IPS-NIHi7 (cell line): ENCODE data around the gene CD80.
"Not testable (repeated sequence)": the region's sequence is repeated elsewhere in the genome, so short reads cannot be mapped to it uniquely, and the experiment has no call there.

Source experiments
- DNase-seq: peaks from one replicate; pipeline ENCODE4 v3.0.0; 2012; ENCODE audit warnings: mixed read lengths; ENCODE audit errors: extremely low spot score

Gene CD80, protein sequence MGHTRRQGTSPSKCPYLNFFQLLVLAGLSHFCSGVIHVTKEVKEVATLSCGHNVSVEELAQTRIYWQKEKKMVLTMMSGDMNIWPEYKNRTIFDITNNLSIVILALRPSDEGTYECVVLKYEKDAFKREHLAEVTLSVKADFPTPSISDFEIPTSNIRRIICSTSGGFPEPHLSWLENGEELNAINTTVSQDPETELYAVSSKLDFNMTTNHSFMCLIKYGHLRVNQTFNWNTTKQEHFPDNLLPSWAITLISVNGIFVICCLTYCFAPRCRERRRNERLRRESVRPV

DNA sequence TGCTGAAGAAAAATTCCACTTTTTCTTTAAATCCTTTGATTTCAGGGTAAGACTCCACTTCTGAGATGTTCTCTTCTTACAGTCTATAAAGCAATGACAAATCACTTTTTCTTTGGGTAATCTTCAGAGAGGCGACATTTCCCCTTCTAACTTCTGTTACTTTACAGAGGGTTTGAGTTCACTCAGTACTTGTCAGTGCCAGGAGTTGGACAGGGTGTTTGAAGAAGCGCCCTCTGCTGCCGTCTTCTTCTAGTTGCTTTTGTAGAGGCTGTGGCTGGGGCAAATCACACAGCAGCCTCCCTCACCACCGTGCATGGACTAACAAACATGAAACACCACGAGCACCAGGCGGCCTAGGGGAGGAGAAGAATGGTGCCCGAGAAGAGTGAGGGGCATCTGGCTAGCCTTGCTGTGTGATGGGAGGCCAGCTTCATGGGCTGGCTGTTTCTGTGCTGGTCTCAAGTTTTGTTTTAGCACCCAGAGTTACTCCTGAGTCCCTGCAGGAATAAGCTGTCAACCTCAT lies at the start of gene CD80:
CD80 (minus strand) TSS at position 174 of the 523 bp plus-strand sequence. CDS start 1,886 bp downstream, outside the sequence.
- DNase-seq = peak; percentile 76

DNA sequence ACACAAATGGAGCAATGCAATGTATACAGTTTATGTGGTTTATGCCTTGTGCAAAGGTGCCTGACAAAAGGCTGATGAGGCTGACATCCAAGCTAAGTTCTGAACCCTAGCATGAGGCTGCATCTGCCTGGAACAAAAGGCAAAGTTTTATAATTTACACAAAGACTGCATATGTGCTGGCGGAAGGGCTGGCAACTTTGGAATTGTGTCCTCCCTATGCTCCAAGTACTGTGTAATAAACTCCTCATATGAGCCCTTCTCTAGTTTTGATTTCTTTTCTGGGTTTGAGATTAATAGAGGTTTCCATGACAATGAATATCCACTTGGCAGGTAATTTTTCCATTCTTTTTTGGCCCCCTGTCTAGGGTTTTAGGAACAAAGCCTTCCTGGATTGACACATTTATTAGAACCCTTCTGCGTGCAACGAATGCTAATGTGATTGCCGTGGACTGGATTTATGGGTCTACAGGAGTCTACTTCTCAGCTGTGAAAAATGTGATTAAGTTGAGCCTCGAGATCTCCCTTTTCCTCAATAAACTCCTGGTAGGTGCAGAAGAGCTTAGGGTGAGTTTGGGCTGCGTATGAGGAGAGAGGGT lies 49.1 kb upstream of the CD80 start:
- no peak for DNase-seq

DNA sequence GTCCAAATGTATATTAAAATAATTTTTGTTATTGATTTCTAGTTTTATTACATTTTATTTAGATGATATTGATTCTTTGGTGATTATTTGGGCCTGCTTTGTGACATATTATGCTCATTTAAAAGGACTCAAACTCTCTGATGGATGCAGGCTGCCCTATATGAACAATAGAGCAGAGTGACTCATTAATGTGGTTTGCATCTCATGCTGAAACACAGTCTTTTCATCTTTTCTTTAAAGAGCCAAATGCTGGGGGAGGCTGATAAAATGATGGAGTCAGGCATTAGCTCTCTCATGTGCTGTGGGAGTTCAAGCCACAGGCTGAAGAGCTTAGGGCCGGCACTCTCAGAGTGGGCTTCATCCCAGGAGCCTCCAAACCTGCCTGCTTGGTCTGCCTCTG lies 45.5 kb upstream of the CD80 start:
- no peak for DNase-seq

DNA sequence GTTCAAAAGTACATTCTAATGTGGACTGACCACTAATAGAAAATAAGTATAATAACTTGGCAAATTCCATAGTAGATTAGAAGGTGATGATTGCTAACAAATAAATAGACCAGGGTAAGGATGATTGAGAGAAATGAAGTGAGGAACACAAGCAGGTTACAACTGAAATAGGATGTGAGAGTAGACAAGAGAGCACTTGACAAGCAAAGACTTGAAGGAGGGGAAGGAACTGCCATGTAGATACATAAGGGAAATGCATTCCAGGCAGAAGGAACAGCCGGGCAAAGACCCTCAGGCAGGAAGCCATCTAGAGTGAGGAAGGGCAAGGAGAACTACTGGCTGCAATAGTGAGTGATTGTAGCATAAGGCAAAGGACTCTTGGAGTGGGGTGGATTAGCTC lies 43.3 kb upstream of the CD80 start:
- DNase-seq = no peak

DNA sequence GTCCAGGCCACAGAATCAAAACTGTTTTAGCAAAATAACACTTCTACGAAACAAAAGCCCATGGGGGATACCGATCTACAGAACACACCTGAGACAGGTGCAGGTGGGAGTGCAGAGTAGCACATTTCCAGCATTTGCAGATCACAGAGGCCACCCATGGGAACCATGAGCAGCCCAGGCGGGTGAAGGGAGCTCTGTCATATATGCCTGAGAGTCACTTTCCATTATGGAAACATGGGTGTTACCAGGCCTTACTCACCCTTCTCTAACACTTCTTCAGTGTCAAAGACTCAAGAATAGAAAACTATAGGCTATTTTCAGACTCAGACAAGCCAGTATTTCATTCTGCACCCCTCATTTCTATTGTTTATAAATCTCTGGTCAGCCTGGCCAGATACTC lies 41.7 kb upstream of the CD80 start:
- no peak for DNase-seq

DNA sequence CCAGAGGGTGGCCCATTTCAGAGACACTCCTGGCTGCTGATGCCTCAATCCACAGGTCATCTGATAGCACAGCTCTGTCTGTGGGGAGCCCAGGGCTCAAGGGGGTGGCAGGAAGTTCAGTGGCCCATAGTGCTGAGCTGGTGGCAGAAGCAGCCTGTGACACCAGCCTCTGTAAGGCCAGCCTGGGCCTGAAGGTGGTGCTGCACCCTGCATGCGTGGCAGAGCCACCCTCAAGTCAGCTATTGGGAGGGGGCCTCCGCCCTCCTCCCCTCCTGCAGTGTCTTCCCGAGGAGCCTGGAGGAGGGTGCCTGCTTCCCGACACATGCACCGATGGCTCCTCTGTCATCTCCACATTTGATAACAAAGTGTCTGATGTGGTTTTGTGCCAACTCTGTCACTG lies 41.3 kb upstream of the CD80 start:
- peak; percentile 82 for DNase-seq

DNA sequence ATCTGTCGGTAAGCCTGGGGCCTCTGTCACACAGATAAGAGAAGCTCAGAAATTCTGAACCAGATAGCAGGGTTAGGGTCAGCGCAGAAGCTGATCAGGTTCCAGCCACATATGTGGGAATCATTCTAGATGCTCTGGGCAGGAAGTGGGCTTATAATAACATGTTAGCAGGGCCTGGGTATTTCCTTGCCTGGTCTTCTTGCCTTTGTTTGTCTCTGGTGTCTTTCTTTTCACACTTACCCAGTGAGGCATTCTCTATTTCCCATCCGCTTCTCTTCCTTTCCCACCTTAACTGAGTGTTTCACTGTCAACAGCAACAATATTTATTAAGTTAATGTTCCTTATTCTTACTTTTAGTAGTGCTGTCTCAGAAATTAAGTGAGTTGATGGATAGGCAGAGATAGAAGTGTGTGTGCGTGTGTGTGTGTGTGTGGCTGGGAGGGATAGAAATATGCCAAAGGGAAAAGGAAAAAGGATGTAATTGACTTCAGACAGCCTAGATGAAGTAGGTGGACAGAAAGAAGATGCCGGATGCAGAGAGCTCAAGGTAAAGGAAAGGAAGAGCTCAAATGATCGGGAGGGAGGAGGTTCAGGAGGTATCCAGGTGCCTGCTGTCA lies 40.3 kb upstream of the CD80 start:
- no peak for DNase-seq

DNA sequence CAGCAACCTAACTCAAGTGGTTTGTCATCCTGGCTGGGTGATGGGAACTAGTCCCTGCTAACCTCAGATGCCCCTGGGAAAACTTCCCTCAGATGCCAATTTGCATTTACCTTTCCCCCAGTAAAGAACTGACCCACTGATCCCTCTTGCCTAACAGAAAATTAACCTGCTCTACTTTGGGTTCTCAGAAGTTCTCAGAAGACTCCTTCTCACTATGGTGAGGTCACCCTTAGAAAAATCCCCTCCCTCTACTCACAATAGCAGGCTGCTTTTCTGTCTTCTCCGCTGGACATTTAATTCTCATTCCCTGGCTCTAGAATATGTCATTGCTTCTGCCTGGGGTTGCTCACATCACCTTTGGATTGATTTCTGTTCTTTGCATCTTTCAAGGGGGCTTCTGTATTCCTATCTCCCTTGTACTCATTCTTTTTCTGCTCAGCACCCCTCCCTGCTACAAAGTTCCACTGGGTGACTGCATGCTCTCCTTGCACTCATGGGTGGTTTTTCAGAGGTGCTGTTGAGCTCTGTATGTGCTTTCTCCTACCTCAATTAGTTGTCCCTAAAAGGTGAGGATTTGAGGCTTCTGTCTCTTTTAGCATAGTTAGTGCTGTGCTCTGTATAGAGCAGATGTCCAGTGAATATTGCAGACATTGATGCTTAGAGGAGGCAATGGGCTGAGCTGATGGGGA lies 39.1 kb upstream of the CD80 start:
- DNase-seq = no peak

DNA sequence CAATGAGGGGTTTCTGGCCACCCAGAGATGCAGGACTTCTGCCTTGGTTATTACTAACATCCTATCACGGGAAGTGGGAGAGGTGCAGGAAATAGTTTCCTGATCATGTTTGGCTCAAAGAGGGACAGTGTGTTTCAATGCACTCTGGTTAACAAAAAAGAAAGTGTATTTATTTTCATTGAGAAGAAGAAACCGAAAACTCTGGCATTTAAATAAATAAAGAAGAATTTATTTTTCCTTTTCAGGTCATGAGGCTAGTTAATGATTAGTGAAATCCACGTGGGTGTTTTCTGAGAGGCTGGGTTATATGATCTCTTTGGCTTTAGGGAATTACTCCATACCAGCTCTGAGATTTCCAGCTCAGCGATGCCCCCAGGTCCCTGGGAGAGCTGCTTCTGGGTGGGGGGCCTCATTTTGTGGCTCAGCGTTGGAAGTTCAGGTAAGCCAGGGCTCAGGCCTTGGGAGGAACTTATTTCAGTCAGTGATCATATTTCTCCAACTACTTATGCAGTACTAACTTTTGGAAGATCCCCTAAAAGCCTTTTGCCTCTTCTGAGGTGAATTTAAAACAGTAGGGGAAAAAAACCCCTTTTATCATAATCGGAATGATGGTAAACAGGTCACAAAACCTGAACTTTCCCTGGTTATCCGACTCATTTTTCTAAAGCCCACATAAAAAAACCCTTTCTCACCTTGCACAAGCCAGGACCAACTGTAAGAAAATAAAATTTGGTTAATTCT lies 38.3 kb upstream of the CD80 start, which contains the start of gene PLA1A:
PLA1A (plus strand) TSS at position 338 of the 741 bp plus-strand sequence; CDS start at position 367, 29 bp downstream.
- no peak for DNase-seq

DNA sequence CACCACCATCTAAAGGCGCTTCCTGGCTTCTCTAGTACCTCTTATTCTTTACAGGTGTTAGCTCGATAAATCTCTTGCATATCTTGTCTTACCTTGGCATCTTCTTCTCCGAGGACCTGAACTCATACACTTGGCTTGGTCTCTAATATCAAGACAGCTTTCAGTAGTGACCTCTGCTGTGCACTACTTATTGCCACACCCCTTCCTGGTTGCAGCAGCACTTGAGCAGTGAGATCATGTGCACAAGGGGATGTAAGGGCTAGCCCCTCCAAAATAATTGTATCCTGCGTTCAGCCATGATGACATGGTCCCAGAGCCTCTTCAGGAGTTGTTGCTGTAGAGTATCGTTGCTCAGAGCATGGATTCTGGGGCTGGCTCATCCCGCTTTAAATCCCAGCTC lies 37.0 kb upstream of the CD80 start:
- no peak for DNase-seq

DNA sequence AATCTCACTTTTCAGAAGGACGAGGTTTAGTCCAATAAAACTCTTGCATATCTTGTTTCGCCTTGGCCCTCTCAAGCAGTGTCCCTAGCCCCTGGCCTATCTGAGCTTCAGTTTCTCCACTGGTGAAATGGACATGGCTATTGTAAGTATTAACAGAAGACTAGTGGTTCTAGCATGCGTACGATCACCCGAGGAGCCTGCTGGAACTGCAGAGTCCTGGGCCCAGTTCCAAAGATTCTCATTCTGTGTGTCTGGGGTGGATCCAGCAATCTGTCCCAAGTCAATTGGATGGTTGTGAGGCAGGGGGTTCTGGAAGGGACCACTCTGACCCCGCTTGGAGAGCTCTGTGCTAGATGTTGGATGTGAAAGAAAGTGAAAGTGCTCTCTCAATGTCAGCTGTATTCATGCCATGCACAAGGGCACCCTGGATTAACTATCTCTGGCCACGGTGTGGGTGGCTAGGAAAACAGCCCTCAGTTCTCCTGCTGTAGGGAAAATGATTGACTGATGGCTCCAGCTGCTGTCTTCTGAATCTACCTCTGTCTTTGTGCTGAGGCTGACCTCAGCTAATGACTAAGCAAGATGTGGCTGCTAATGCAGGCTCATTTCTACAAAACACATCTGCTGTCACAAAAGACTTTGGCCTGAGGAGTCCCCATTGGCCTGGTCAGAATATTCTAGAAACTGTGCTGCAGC lies 36.4 kb upstream of the CD80 start:
- no peak for DNase-seq

DNA sequence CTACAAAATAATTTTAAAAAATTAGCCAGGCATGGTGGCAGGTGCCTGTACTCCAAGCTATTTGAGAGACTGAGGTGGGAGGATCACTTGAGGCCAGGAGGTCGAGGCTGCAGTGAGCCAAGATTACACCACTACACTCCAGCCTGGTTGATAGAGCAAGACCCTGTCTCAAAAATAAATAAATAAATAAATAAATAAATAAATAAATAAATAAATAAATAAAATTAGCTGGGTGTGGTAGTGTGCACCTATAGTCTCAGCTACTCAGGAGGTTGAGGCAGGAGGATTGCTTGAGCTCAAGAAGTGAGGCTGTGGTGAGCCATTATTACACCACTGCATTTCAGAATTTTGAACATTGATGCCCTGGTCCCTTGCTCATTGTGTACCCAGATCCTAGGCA lies 35.5 kb upstream of the CD80 start:
- DNase-seq = not testable (repeated sequence)

DNA sequence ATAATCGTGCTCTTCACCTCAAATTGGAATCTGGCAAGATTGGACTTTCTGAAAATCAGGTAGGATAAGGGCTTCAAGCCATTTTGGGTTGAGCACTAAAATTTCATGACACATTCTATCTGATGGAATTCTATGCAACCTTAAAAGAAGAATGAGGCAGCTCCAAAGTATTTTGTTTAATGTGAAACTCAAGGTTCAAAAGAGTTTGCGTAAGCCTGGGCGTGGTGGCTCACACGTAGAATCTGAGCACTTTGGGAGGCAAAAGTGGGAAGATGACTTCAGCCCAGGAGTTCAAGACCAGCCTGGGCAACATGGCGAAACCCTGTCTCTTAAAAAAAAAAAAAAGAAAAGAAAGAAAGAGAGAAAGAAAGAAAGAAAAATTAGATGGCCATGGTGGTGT lies 34.7 kb upstream of the CD80 start:
- no peak for DNase-seq

DNA sequence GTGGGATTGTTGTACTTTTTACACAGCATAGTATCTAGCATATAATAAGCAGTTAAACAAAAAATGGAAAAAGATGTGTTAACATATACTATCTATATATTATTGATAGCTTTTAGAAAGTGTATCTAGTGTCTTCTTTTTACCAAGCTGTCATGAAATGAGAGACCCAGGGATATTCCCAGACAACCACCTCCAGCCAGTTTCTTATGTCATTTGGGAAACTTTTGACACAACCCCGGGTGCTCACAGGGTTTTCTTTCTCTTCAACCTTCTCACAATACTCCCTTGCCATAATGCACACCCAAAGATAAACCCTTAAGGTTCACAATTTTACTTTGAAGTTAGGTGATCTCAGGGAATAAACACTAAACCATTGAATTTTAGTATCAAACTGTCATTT lies 33.4 kb upstream of the CD80 start:
- DNase-seq = no peak

DNA sequence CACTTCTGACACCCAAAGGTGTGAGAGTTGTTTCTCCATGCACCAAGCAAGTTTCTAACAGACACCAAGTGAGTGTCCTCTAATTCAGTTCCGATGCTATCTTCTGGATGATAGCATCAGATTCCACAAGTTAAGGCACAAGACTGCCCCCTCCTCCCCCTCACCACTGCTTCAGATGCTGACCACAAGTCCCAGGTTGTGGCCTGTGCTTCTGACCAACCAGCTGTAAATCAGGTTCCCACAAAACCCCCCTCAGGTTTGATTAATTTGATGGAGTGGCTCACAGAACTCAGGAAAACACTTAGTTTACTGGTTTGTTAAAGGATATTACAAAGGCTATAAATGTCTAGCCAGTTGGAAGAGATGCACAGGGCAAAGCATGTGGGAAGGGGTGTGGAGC lies 31.3 kb upstream of the CD80 start:
- no peak for DNase-seq

DNA sequence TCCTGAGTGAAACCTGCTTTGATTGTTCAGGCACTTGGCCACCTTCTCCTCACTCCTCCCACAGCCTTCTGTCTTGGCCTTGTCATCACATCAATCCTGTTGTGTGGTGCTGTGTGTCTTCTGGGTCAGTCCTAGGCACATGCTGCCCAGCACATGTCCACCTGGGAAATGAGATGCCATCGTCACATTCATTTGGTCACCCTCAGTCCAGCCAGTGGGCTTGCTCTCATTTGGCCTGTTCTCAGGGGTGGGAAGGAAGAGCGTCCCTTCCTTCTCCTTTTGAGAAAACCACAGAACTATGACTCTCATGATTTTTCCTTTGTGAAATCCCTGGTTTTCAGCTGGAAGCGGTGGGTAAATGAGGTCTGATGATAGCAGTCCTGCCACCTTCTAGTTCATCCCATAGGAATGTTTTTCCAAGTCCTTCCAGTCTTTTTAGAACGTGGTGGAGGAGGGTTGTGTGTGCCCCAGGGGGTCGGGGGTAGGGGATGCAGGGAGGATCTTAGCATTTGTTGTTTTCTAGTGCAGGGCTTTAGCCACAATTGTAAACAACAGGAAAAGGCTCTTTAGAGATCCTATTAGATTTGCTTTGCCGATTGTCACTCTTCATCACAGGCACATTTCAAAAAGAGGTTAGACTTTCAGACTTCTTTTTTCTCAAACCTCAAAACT lies 29.8 kb upstream of the CD80 start:
- DNase-seq = peak; percentile 49

DNA sequence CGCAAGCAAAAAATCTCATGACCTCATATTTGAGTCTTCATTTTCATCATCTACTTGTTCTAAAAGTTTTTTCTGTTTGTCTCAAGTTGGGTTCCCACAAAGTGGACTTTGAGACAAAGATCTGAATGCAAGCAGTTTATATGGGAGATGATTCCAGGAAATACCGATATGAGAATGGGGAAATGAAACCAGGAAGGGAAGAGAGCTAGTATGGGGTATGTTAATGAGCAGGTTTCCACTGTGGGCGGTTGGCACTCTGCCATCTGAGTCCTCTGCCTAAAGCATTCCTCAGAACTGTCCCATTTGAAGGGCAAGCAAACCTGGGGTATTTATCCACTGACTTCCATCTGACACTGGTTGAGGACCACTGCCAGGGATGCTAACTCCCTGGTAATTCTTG lies 28.7 kb upstream of the CD80 start:
- DNase-seq = no peak

DNA sequence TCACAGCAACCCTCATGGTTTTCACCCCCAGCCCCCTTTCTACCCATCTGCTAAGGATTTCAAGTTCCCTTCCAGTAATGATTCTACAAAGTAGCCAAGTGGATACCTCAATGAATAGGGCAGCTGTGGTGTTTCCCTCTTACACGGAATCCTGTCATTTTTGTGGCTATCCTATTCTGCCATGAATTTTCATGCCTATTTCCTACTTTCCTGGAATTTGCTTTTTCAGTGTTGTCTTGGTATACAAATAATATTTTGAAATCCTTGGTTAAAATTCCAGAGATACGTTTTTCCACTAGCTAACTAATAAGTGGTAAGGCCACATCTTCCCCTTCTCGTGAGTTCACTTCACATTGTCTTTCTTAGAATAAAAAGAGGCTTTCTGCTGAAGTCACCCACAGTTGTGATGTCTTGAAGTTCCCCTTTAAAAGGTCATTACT lies 27.3 kb upstream of the CD80 start:
- DNase-seq = no peak

DNA sequence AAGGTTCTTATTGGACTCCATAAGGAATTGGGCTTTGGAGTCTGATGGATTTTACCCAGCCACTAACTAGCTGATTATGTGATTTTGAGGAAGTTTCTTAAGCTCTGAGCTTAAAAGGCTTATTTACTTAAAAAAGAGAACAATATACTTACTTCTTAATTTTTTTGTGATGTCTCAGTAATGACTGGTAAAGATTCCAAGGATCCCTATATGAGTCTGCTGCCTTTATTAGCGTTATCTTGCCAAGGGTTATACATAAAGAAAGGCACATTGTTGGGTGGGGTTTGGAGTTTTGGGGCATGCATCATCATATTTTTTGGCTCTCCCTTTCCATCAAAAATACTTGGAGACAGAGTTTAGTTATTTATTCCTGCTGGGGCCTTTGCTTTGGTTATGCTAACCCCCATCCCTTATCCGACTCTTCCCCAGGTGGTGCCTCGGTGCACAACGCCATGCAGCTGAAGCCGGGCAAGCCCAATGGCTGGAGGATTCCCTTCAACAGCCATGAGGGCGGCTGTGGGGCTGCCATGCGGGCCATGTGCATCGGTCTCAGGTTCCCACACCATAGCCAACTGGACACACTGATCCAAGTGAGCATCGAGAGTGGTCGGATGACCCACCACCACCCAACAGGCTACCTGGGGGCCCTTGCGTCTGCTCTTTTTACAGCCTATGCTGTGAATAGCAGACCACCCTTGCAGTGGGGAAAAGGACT lies 26.6 kb upstream of the CD80 start:
- no peak for DNase-seq

DNA sequence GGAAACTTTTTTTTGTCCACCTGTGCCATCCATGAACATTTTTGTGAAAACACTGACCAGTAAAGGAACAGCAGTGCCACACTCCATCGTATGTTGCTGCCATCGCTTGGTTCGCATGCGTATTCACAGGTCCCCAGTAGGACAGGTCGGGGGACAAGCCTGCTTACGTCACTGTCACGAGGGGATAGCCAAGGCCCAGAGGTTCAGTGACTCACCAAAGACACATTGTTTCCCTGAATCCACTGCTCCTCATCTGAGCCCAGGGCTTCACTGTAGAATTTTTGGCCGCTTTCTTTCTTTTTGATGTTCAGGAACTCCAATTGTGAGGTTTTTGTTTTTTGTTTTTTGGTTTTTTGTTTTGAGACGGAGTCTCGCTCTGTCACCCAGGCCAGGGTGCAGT lies 25.8 kb upstream of the CD80 start:
- no peak for DNase-seq
